HCT116 (cell line): Measurements from ENCODE around the gene ZCCHC3. TPM values are rescaled to one million over a fixed set of nuclear protein-coding genes. Genes with fewer than 3 reads are reported as not detected.

Experiments used
- ATAC-seq: fragments of 200-7000 bp; cut with Tn5 transposase; 2 replicates; pipeline ENCODE4 v1.9.1; 2020; ENCODE audit warnings: mild to moderate bottlenecking, moderate library complexity
- BruUV-seq: library from RNA; stranded (reverse); fragments of 400-500 nt; replicated peaks from 2 replicates; lab custom pipeline; 2021; lab: Mats Ljungman, UMichigan
- CTCF ChIA-PET: fragments of 300-600 bp; sonication (Branson Sonifier 250); formaldehyde crosslinking; loops from one replicate; lab custom pipeline; 2021; ENCODE audit warnings: antibody characterized with exemption; lab: Charles Lee
- POLR2A ChIA-PET: fragments of 300-600, 350-600 bp; sonication (Branson Sonifier 250); formaldehyde crosslinking; loops from one replicate; lab custom pipeline; 2021; ENCODE audit warnings: antibody characterized with exemption; lab: Charles Lee
- RAD21 ChIA-PET, 2 experiments: fragments of 300-600 bp; sonication (Branson Sonifier 250); formaldehyde crosslinking; loops; one replicate each; lab custom pipeline; 2023; ENCODE audit warnings: low total read pairs in 2 of 2; ENCODE audit not compliant: uncharacterized antibody in 2 of 2, unreplicated experiment in 2 of 2, low non-redundant PET in 1 of 2; lab: Charles Lee
- DNase-seq: peaks from one replicate; pipeline ENCODE4 v3.0.0-alpha.2; 2010; ENCODE audit warnings: low read depth, low spot score
- H2AFZ ChIP-seq: fragments of 200-600 bp; shearing (Covaris generic), sonication (generic); 2 replicates; pipeline ENCODE4 v1.6.1; 2017; ENCODE audit warnings: low read depth, mixed run types, mixed read lengths, antibody characterized with exemption, low read length; ENCODE audit not compliant: poor library complexity, severe bottlenecking
- H3K27ac ChIP-seq: 2 replicates; pipeline ENCODE4 v1.5.1; 2012; ENCODE audit warnings: low read depth, low read length
- H3K27me3 ChIP-seq: fragments of 200-600 bp; sonication (generic); 2 replicates; pipeline ENCODE4 v1.6.1; 2016; ENCODE audit warnings: mixed run types, low read length, mixed read lengths; ENCODE audit not compliant: insufficient read depth
- H3K36me3 ChIP-seq, 2 experiments: fragments of 200-500 bp in 1 of 2; fragments of 200-600 bp in 1 of 2; sonication (Bioruptor generic) in 1 of 2; sonication (generic) in 1 of 2; 2 replicates each; pipeline versions ENCODE4 v1.5.1 to v1.6.1; 2014 to 2016; ENCODE audit warnings: low read length in 2 of 2, inconsistent platforms in 1 of 2, mixed read lengths in 1 of 2, mixed run types in 1 of 2; ENCODE audit not compliant: insufficient read depth in 2 of 2, control insufficient read depth in 1 of 2
- H3K4me1 ChIP-seq, 2 experiments: fragments of 200-600 bp in 1 of 2; sonication (generic) in 1 of 2; 2 replicates each; pipeline versions ENCODE4 v1.5.1 to v1.6.1; 2012 to 2017; ENCODE audit warnings: low read length in 2 of 2, inconsistent platforms in 1 of 2, mild to moderate bottlenecking in 1 of 2, mixed read lengths in 1 of 2, mixed run types in 1 of 2, moderate library complexity in 1 of 2; ENCODE audit not compliant: insufficient read depth in 2 of 2, control insufficient read depth in 1 of 2
- H3K4me2 ChIP-seq: fragments of 200-600 bp; sonication (generic); 2 replicates; pipeline ENCODE4 v1.6.1; 2017; ENCODE audit warnings: mixed run types, low read length, mixed read lengths
- H3K4me3 ChIP-seq, 2 experiments: fragments of 200-600 bp in 1 of 2; sonication (generic) in 1 of 2; replicated peaks in 1 of 2; 2 replicates each; pipeline ENCODE4 v1.5.1; 2011 to 2016; ENCODE audit warnings: low read length in 2 of 2, control low read depth in 1 of 2, low read depth in 1 of 2, mild to moderate bottlenecking in 1 of 2, mixed read lengths in 1 of 2, mixed run types in 1 of 2
- H3K79me2 ChIP-seq: fragments of 200-600 bp; sonication (generic); 2 replicates; pipeline ENCODE4 v1.6.1; 2017; ENCODE audit warnings: mild to moderate bottlenecking, mixed run types, low read length, moderate library complexity, mixed read lengths; ENCODE audit not compliant: insufficient read depth
- H3K9ac ChIP-seq: fragments of 200-600 bp; sonication (generic); 2 replicates; pipeline ENCODE4 v1.6.1; 2016; ENCODE audit warnings: low read length, mixed read lengths
- H3K9me2 ChIP-seq: fragments of 200-600 bp; sonication (generic), shearing (Covaris generic); 2 replicates; pipeline ENCODE4 v1.6.1; 2017; ENCODE audit warnings: mixed run types, mild to moderate bottlenecking, moderate library complexity; ENCODE audit not compliant: insufficient read depth
- H3K9me3 ChIP-seq, 2 experiments: fragments of 200-500 bp in 1 of 2; fragments of 200-600 bp in 1 of 2; sonication (Bioruptor generic) in 1 of 2; sonication (generic) in 1 of 2; 2 replicates each; pipeline ENCODE4 v1.6.1; 2014 to 2017; ENCODE audit warnings: low read length in 2 of 2, mixed read lengths in 2 of 2, inconsistent platforms in 1 of 2, low read depth in 1 of 2, mild to moderate bottlenecking in 1 of 2, mixed run types in 1 of 2, moderate library complexity in 1 of 2; ENCODE audit not compliant: control insufficient read depth in 1 of 2, insufficient read depth in 1 of 2
- H4K20me1 ChIP-seq: fragments of 200-600 bp; sonication (generic), shearing (Covaris generic); 2 replicates; pipeline ENCODE4 v1.6.1; 2017; ENCODE audit warnings: mixed run types, mild to moderate bottlenecking, moderate library complexity; ENCODE audit not compliant: insufficient read depth
- CBX3 ChIP-seq: IDR thresholded peaks from 2 replicates; pipeline ENCODE4 v1.6.1; 2012; ENCODE audit warnings: low read depth
- EGR1 ChIP-seq: IDR thresholded peaks from 2 replicates; pipeline ENCODE4 v1.6.1; 2012; ENCODE audit warnings: low read depth
- ELF1 ChIP-seq: IDR thresholded peaks from 2 replicates; pipeline ENCODE4 v1.6.1; 2012; ENCODE audit warnings: low read depth, borderline replicate concordance
- EZH2 ChIP-seq: fragments of 200-600 bp; sonication (generic); IDR thresholded peaks from 2 replicates; pipeline ENCODE4 v1.6.1; 2017; ENCODE audit warnings: antibody characterized with exemption, mixed run types
- EZH2phosphoT487 ChIP-seq: fragments of 200-600 bp; IDR thresholded peaks from 2 replicates; pipeline ENCODE4 v1.6.1; 2018; ENCODE audit warnings: antibody characterized with exemption, borderline replicate concordance
- FOSL1 ChIP-seq: IDR thresholded peaks from 2 replicates; pipeline ENCODE4 v1.6.1; 2012; ENCODE audit warnings: low read depth
- JUND ChIP-seq: IDR thresholded peaks from 2 replicates; pipeline ENCODE4 v1.6.1; 2012
- POLR2AphosphoS5 ChIP-seq: IDR thresholded peaks from 2 replicates; pipeline ENCODE4 v1.6.1; 2011; ENCODE audit warnings: mild to moderate bottlenecking, low read depth, low read length, moderate library complexity
- RAD21 ChIP-seq: IDR thresholded peaks from 2 replicates; pipeline ENCODE4 v1.6.1; 2012; ENCODE audit warnings: low read depth, mild to moderate bottlenecking
- SIN3A ChIP-seq: IDR thresholded peaks from 2 replicates; pipeline ENCODE4 v1.6.1; 2012; ENCODE audit warnings: low read depth
- SP1 ChIP-seq: IDR thresholded peaks from 2 replicates; pipeline ENCODE4 v1.6.1; 2012; ENCODE audit warnings: low read depth
- SRF ChIP-seq: IDR thresholded peaks from 2 replicates; pipeline ENCODE4 v1.6.1; 2012; ENCODE audit warnings: low read depth
- TCF7L2 ChIP-seq: IDR thresholded peaks from 2 replicates; pipeline ENCODE4 v1.7.0; 2011; ENCODE audit warnings: borderline replicate concordance, inconsistent platforms; ENCODE audit not compliant: insufficient read depth, insufficient read length; ENCODE audit errors: extremely low read depth
- YY1 ChIP-seq: IDR thresholded peaks from 2 replicates; pipeline ENCODE4 v1.6.1; 2011; ENCODE audit warnings: low read length, low read depth, moderate library complexity, mild to moderate bottlenecking; ENCODE audit not compliant: insufficient replicate concordance; ENCODE audit errors: extremely low read depth
- ZFX ChIP-seq: fragments of 450-650 bp; IDR thresholded peaks from 2 replicates; pipeline ENCODE4 v1.6.1; 2017
- ZNF274 ChIP-seq: fragments of 200-500 bp; sonication (Bioruptor generic); IDR thresholded peaks from 2 replicates; pipeline ENCODE4 v1.6.1; 2014; ENCODE audit warnings: mild to moderate bottlenecking, low read depth, low read length, inconsistent platforms
- intact Hi-C: fragments of 100-400 bp; cut with micrococcal nuclease; formaldehyde crosslinking; loops from 2 replicates; pipeline ENCODE4 v1.10.0; 2022
- total RNA-seq: library from RNA; stranded (reverse); gene quantifications from one replicate; pipeline ENCODE4 v1.2.1, GENCODE V29; 2021; ENCODE audit not compliant: unreplicated experiment
- TF ChIP-seq, protein P1 (sequence below): IDR thresholded peaks from 2 replicates; pipeline ENCODE4 v1.6.1; 2012
- TF ChIP-seq, protein P2 (sequence below), 3 experiments: fragments of 200-600 bp in 1 of 3; sonication (generic) in 1 of 3; IDR thresholded peaks in 2 of 3; conservative IDR thresholded peaks in 1 of 3; 2 replicates each; pipeline ENCODE4 v1.5.1; 2012 to 2017; ENCODE audit warnings: low read depth in 2 of 3, low read length in 2 of 3, antibody characterized with exemption in 1 of 3, borderline replicate concordance in 1 of 3, control low read depth in 1 of 3, mild to moderate bottlenecking in 1 of 3, mixed read lengths in 1 of 3, mixed run types in 1 of 3, moderate library complexity in 1 of 3; ENCODE audit not compliant: insufficient read depth in 1 of 3
- TF ChIP-seq, protein P3 (sequence below): IDR thresholded peaks from 2 replicates; pipeline ENCODE4 v1.6.1; 2012; ENCODE audit warnings: low read depth
- TF ChIP-seq, protein P4 (sequence below): IDR thresholded peaks from 2 replicates; pipeline ENCODE4 v1.6.1; 2011; ENCODE audit warnings: mild to moderate bottlenecking, low read length, moderate library complexity; ENCODE audit not compliant: insufficient replicate concordance; ENCODE audit errors: extremely low read depth

The ZCCHC3 gene
- total RNA-seq, 1 experiment from 2014 or later = 19.3 TPM

DNA sequence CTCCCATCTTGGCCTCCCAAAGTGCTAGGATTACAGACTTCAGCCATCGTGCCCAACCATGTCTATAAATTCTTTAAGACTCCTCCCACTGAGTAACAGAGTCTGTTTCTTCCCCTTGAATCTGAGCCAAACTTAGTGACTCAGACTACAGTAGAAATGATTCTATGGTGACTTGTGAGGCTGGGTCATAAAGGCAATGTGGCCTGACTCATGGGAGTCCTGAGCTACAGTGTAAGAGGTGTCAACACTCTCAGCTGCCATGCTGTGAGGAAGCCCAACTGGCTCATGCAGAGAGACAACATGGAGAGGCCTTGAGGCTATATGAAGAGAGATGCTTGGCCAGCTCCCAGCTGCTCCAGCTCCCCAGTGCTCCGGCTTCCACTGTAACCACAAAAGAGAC, 44.3 kb downstream of the ZCCHC3 start:
- no peaks in the 10 kb centered on the region for H3K27me3 ChIP-seq
- RAD21 ChIA-PET = no interaction called here
- no peaks in the 10 kb centered on the region for H3K9me2 ChIP-seq
- peak overlapping the region; percentile 9; the same call in 1 of the 2 replicates for H3K4me2 ChIP-seq
- intact Hi-C loops = no loop called here
- DNase-seq = peak; percentile 94
- peaks cover 5 to 14% of the 10 kb centered on the region in 2 experiments for H3K4me1 ChIP-seq
- POLR2A ChIA-PET = interaction anchor here (1.1 kb wide), 1 partner anchor 14 kb away, joined by 3 read pairs; no protein-coding TSS in a partner anchor
- no peaks in the 10 kb centered on the region for H4K20me1 ChIP-seq
- BruUV-seq = no TSS peak
- H3K4me3 ChIP-seq = no peak overlapping the region
- no peak overlapping the region for H2AFZ ChIP-seq
- H3K27ac ChIP-seq = no peak overlapping the region
- H3K79me2 ChIP-seq = no peaks in the 10 kb centered on the region
- no peak overlapping the region for H3K9ac ChIP-seq
- peaks cover 0 to 17% of the 10 kb centered on the region in 2 experiments; a peak in 2 of 4 replicates for H3K9me3 ChIP-seq
- ATAC-seq = peak; percentile 94
- CTCF ChIA-PET = interaction anchor here (1.2 kb wide), 1 partner anchor 12 kb away, joined by 3 read pairs; no protein-coding TSS in a partner anchor
- H3K36me3 ChIP-seq = no peaks in the 10 kb centered on the region
- TF ChIP-seq, protein P1, sequence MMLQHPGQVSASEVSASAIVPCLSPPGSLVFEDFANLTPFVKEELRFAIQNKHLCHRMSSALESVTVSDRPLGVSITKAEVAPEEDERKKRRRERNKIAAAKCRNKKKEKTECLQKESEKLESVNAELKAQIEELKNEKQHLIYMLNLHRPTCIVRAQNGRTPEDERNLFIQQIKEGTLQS = no peak; the same call in 1 of the 2 replicates
- TF ChIP-seq, protein P2, sequence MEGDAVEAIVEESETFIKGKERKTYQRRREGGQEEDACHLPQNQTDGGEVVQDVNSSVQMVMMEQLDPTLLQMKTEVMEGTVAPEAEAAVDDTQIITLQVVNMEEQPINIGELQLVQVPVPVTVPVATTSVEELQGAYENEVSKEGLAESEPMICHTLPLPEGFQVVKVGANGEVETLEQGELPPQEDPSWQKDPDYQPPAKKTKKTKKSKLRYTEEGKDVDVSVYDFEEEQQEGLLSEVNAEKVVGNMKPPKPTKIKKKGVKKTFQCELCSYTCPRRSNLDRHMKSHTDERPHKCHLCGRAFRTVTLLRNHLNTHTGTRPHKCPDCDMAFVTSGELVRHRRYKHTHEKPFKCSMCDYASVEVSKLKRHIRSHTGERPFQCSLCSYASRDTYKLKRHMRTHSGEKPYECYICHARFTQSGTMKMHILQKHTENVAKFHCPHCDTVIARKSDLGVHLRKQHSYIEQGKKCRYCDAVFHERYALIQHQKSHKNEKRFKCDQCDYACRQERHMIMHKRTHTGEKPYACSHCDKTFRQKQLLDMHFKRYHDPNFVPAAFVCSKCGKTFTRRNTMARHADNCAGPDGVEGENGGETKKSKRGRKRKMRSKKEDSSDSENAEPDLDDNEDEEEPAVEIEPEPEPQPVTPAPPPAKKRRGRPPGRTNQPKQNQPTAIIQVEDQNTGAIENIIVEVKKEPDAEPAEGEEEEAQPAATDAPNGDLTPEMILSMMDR (IDR thresholded peaks at IDR 0.05 in 2 of 3, conservative IDR thresholded peaks at IDR 0.05 in 1 of 3; ENCODE audit: borderline replicate concordance in 1 of 3, insufficient read depth in 1 of 3, low read depth in 2 of 3, low read length in 2 of 3) = no peak
- no peak for TF ChIP-seq TCF7L2
- peak; percentile 68 for TF ChIP-seq SRF
- peak; percentile 57 for TF ChIP-seq POLR2AphosphoS5
- TF ChIP-seq, protein P3, sequence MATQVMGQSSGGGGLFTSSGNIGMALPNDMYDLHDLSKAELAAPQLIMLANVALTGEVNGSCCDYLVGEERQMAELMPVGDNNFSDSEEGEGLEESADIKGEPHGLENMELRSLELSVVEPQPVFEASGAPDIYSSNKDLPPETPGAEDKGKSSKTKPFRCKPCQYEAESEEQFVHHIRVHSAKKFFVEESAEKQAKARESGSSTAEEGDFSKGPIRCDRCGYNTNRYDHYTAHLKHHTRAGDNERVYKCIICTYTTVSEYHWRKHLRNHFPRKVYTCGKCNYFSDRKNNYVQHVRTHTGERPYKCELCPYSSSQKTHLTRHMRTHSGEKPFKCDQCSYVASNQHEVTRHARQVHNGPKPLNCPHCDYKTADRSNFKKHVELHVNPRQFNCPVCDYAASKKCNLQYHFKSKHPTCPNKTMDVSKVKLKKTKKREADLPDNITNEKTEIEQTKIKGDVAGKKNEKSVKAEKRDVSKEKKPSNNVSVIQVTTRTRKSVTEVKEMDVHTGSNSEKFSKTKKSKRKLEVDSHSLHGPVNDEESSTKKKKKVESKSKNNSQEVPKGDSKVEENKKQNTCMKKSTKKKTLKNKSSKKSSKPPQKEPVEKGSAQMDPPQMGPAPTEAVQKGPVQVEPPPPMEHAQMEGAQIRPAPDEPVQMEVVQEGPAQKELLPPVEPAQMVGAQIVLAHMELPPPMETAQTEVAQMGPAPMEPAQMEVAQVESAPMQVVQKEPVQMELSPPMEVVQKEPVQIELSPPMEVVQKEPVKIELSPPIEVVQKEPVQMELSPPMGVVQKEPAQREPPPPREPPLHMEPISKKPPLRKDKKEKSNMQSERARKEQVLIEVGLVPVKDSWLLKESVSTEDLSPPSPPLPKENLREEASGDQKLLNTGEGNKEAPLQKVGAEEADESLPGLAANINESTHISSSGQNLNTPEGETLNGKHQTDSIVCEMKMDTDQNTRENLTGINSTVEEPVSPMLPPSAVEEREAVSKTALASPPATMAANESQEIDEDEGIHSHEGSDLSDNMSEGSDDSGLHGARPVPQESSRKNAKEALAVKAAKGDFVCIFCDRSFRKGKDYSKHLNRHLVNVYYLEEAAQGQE = no peak
- no peak for TF ChIP-seq EZH2
- no peak for TF ChIP-seq ZFX
- TF ChIP-seq ELF1 = no peak
- TF ChIP-seq ZNF274 = no peak
- TF ChIP-seq, protein P4, sequence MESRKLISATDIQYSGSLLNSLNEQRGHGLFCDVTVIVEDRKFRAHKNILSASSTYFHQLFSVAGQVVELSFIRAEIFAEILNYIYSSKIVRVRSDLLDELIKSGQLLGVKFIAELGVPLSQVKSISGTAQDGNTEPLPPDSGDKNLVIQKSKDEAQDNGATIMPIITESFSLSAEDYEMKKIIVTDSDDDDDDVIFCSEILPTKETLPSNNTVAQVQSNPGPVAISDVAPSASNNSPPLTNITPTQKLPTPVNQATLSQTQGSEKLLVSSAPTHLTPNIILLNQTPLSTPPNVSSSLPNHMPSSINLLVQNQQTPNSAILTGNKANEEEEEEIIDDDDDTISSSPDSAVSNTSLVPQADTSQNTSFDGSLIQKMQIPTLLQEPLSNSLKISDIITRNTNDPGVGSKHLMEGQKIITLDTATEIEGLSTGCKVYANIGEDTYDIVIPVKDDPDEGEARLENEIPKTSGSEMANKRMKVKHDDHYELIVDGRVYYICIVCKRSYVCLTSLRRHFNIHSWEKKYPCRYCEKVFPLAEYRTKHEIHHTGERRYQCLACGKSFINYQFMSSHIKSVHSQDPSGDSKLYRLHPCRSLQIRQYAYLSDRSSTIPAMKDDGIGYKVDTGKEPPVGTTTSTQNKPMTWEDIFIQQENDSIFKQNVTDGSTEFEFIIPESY = no peak
- no peak for TF ChIP-seq EZH2phosphoT487
- TF ChIP-seq YY1 = peak; percentile 95
- peak; percentile 83 for TF ChIP-seq JUND
- no peak for TF ChIP-seq RAD21
- TF ChIP-seq FOSL1 = peak; percentile 86
- TF ChIP-seq EGR1 = peak; percentile 48; the same call in 1 of the 2 replicates
- peak; percentile 100 for TF ChIP-seq CBX3
- peak; percentile 69; the same call in 1 of the 2 replicates for TF ChIP-seq SIN3A
- TF ChIP-seq SP1 = peak; percentile 73
